ENCODE data around the gene FLYWCH1. TPM values are rescaled to one million over a fixed set of nuclear protein-coding genes. Genes with fewer than 3 reads are reported as not detected.
A peak's percentile ranks its signal among the peaks of the same experiment; 100 is the strongest.

Gene FLYWCH1
- total and polyA plus RNA-seq, 2 donors (not counting 1 experiment from before 2014, with no cell fraction given) = 78.3 to 120 TPM

- H3K4me3 Mint-ChIP-seq = peak overlapping the region; percentile 53
- Histone ChIP-seq H3K4me2 (replicated peaks; ENCODE audit: low read depth, low read length, poor library complexity, severe bottlenecking) (peak overlapping the region; percentile 83), H3K36me3 (replicated peaks in 1 of 2; ENCODE audit: control extremely low read depth in 1 of 2, control insufficient read depth in 1 of 2, extremely low read depth in 1 of 2, insufficient read depth in 2 of 2, low read length in 1 of 2) (no peaks in the 10 kb centered on the region), H3K4me1 (ENCODE audit: control insufficient read depth in 2 of 2, insufficient read depth in 2 of 2, low read length in 2 of 2) (peaks cover 18 to 39% of the 10 kb centered on the region in 2 donors), H3K9ac (ENCODE audit: low read length) (no peak overlapping the region), H3K27ac (ENCODE audit: low read length in 2 of 2) (no peak overlapping the region), H3K79me2 (ENCODE audit: control insufficient read depth, insufficient read depth, low read length) (peaks cover 6% of the 10 kb centered on the region), H3K27me3 (replicated peaks in 1 of 4; ENCODE audit: control extremely low read depth in 1 of 4, control insufficient read depth in 3 of 4, insufficient read depth in 4 of 4, low read length in 3 of 4) (peaks cover 0 to 10% (median 1%) of the 10 kb centered on the region in 4 experiments), H2AFZ (ENCODE audit: insufficient read depth, low read depth, low read length, poor library complexity, severe bottlenecking) (no peak overlapping the region), H3K9me3 (ENCODE audit: control extremely low read depth in 1 of 3, control insufficient read depth in 2 of 3, insufficient read depth in 1 of 3, low read length in 2 of 3) (no peaks in the 10 kb centered on the region), H4K20me1 (ENCODE audit: control insufficient read depth, insufficient read depth, low read length, poor library complexity, severe bottlenecking) (peaks cover 5% of the 10 kb centered on the region), H3K4me3 (ENCODE audit: control extremely low read depth in 1 of 5, extremely low read depth in 1 of 5, insufficient read depth in 1 of 5, low read depth in 2 of 5, low read length in 4 of 5) (no peak overlapping the region)
- H3K4me1 Mint-ChIP-seq = peaks cover 21% of the 10 kb centered on the region
- no peak overlapping the region for H3K27ac Mint-ChIP-seq
- H3K9me3 Mint-ChIP-seq (ENCODE audit: insufficient read depth) = no peaks in the 10 kb centered on the region
- 94% methylated on average over 3 of the region's 5 CpGs for WGBS (ENCODE audit: insufficient coverage)
- POLR2A ChIA-PET = interaction anchor here (0.7 kb wide), 1 partner anchor 46 kb away, joined by 6 read pairs; no protein-coding TSS in a partner anchor
- CTCF ChIA-PET = interaction anchor here (1.1 to 1.9 kb wide), 5 partner anchors 12 to 55 kb away, joined by 3 to 7 read pairs (median 4); no protein-coding TSS in a partner anchor
- ATAC-seq (ENCODE audit: low read depth) = no peak
- H3K27me3 Mint-ChIP-seq = no peaks in the 10 kb centered on the region
- intact Hi-C loops (cut with micrococcal nuclease) = loop anchor here (5.0 kb wide), 2 partner anchors 100 to 205 kb away; partner anchors contain the start of genes ELOB and FLYWCH2
- TF ChIP-seq EZH2 (IDR thresholded peaks at IDR 0.05; ENCODE audit: borderline replicate concordance, insufficient read depth, low read depth, low read length, poor library complexity, severe bottlenecking) (no peak), CTCF (IDR thresholded peaks at IDR 0.05) (no peak)
- DNase-seq = no peak
Measured at GRCh38 chr16:2982402-2982801, 70.7 kb downstream of the FLYWCH1 start.

GRCh38 chr16:2983706-2984136 is 72.0 kb downstream of the FLYWCH1 start:
- Mint-ChIP-seq H3K4me3 (peak overlapping the region; percentile 63), H3K4me1 (peaks cover 21% of the 10 kb centered on the region), H3K9me3 (ENCODE audit: insufficient read depth) (no peaks in the 10 kb centered on the region), H3K27me3 (no peaks in the 10 kb centered on the region), H3K27ac (no peak overlapping the region)
- peak; percentile 48 for ATAC-seq (ENCODE audit: low read depth)
- Histone ChIP-seq H3K36me3 (replicated peaks in 1 of 2; ENCODE audit: control extremely low read depth in 1 of 2, control insufficient read depth in 1 of 2, extremely low read depth in 1 of 2, insufficient read depth in 2 of 2, low read length in 1 of 2) (no peaks in the 10 kb centered on the region), H3K9me3 (ENCODE audit: control extremely low read depth in 1 of 3, control insufficient read depth in 2 of 3, insufficient read depth in 1 of 3, low read length in 2 of 3) (no peaks in the 10 kb centered on the region), H4K20me1 (ENCODE audit: control insufficient read depth, insufficient read depth, low read length, poor library complexity, severe bottlenecking) (peaks cover 5% of the 10 kb centered on the region), H3K4me3 (ENCODE audit: control extremely low read depth in 1 of 5, extremely low read depth in 1 of 5, insufficient read depth in 1 of 5, low read depth in 2 of 5, low read length in 4 of 5) (peak overlapping the region in 3 of 5 experiments; percentile 29 to 55 (median 42)), H3K9ac (ENCODE audit: low read length) (peak overlapping the region; percentile 45), H2AFZ (ENCODE audit: insufficient read depth, low read depth, low read length, poor library complexity, severe bottlenecking) (peak overlapping the region; percentile 76), H3K27me3 (replicated peaks in 1 of 4; ENCODE audit: control extremely low read depth in 1 of 4, control insufficient read depth in 3 of 4, insufficient read depth in 4 of 4, low read length in 3 of 4) (peaks cover 0 to 12% (median 1%) of the 10 kb centered on the region in 4 experiments), H3K27ac (ENCODE audit: low read length in 2 of 2) (no peak overlapping the region), H3K4me2 (replicated peaks; ENCODE audit: low read depth, low read length, poor library complexity, severe bottlenecking) (peak overlapping the region; percentile 83), H3K79me2 (ENCODE audit: control insufficient read depth, insufficient read depth, low read length) (peaks cover 6% of the 10 kb centered on the region), H3K4me1 (ENCODE audit: control insufficient read depth in 2 of 2, insufficient read depth in 2 of 2, low read length in 2 of 2) (peaks cover 18 to 39% of the 10 kb centered on the region in 2 donors)
- 7% methylated on average over 40 of the region's 42 CpGs for WGBS (ENCODE audit: insufficient coverage)
- ChIA-PET CTCF (interaction anchor here (0.9 to 1.9 kb wide), 4 partner anchors 17 to 57 kb away, joined by 3 to 7 read pairs (median 5); no protein-coding TSS in a partner anchor), POLR2A (no interaction called here)
- intact Hi-C loops (cut with micrococcal nuclease) = loop anchor here (1.0 to 5.0 kb wide), 4 partner anchors 18 to 206 kb away; partner anchors contain the start of genes ELOB and FLYWCH2
- TF ChIP-seq CTCF (IDR thresholded peaks at IDR 0.05) = peak; percentile 97
- TF ChIP-seq EZH2 (IDR thresholded peaks at IDR 0.05; ENCODE audit: borderline replicate concordance, insufficient read depth, low read depth, low read length, poor library complexity, severe bottlenecking) = no peak
- peak; percentile 79 for DNase-seq

All from B cell (primary cell).